ENCODE data around the gene GABARAPL1. TPM values are rescaled to one million over a fixed set of nuclear protein-coding genes. Genes with fewer than 3 reads are reported as not detected.
A peak's percentile ranks its signal among the peaks of the same experiment; 100 is the strongest.
"Not testable (repeated sequence)": the region's sequence is repeated elsewhere in the genome, so short reads cannot be mapped to it uniquely, and the experiment has no call there.

The GABARAPL1 gene
- total RNA-seq, 4 donors from 2014 or later, result 116 to 168 (median 160) TPM

DNA sequence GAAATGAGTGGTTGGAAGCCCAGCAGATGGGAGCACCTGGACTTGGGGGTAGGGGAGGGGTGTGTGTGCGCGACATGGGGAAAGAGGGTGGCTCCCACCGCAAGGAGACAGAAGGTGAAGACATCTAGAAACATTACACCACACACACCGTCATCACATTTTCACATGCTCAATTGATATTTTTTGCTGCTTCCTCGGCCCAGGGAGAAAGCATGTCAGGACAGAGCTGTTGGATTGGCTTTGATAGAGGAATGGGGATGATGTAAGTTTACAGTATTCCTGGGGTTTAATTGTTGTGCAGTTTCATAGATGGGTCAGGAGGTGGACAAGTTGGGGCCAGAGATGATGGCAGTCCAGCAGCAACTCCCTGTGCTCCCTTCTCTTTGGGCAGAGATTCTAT is 9.2 kb downstream of the GABARAPL1 start:
- TF ChIP-seq, protein P1, sequence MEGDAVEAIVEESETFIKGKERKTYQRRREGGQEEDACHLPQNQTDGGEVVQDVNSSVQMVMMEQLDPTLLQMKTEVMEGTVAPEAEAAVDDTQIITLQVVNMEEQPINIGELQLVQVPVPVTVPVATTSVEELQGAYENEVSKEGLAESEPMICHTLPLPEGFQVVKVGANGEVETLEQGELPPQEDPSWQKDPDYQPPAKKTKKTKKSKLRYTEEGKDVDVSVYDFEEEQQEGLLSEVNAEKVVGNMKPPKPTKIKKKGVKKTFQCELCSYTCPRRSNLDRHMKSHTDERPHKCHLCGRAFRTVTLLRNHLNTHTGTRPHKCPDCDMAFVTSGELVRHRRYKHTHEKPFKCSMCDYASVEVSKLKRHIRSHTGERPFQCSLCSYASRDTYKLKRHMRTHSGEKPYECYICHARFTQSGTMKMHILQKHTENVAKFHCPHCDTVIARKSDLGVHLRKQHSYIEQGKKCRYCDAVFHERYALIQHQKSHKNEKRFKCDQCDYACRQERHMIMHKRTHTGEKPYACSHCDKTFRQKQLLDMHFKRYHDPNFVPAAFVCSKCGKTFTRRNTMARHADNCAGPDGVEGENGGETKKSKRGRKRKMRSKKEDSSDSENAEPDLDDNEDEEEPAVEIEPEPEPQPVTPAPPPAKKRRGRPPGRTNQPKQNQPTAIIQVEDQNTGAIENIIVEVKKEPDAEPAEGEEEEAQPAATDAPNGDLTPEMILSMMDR (IDR thresholded peaks at IDR 0.05), result no peak
- TF ChIP-seq POLR2A (IDR thresholded peaks at IDR 0.05) (no peak), EP300 (IDR thresholded peaks at IDR 0.05) (no peak)
- DNase-seq (ENCODE audit: low spot score in 2 of 2), result no peak
- Histone ChIP-seq H3K27ac (no peak overlapping the region), H3K4me3 (no peak overlapping the region), H3K36me3 (peaks cover 11 to 76% (median 30%) of the 10 kb centered on the region in 3 donors), H3K27me3 (no peaks in the 10 kb centered on the region), H3K4me1 (peaks cover 0 to 25% (median 0%) of the 10 kb centered on the region in 4 donors), H3K9me3 (no peaks in the 10 kb centered on the region)
- 95 to 96% methylated on average over 5 of the region's 5 CpGs for WGBS, 2 donors

DNA sequence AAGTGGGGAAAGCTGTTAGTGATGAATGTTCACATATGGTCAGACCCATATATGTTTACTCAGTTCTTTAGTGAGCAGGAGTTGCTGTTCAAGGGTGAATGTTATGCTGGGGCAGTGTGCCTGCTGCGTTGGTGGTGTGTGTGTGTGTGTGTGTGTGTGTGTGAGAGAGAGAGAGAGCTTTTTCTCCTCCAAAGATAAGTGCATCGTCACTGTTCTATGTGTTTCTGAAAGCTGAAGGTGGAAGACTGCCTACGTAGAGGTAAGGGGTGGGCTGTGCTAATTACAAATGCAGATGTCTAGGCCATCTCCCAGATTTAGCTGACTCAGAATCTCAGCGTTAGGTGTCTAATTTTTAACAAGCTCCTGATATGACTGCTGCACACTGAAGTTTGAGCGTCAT is 10.5 kb downstream of the GABARAPL1 start:
- TF ChIP-seq POLR2A (IDR thresholded peaks at IDR 0.05) (no peak), EP300 (IDR thresholded peaks at IDR 0.05) (no peak)
- TF ChIP-seq, protein P1 (IDR thresholded peaks at IDR 0.05), result no peak
- no peaks in the 10 kb centered on the region for H3K27me3 ChIP-seq
- no peaks in the 10 kb centered on the region for H3K9me3 ChIP-seq
- peak overlapping the region in 1 of 4 donors; percentile 11 for H3K27ac ChIP-seq
- 75 to 84% methylated on average over 5 of the region's 5 CpGs for WGBS, 2 donors
- H3K4me1 ChIP-seq, result peaks cover 0 to 20% (median 0%) of the 10 kb centered on the region in 4 donors
- H3K4me3 ChIP-seq, result no peak overlapping the region
- no peak for DNase-seq (ENCODE audit: low spot score in 2 of 2)
- peaks cover 11 to 65% (median 28%) of the 10 kb centered on the region in 3 donors for H3K36me3 ChIP-seq

DNA sequence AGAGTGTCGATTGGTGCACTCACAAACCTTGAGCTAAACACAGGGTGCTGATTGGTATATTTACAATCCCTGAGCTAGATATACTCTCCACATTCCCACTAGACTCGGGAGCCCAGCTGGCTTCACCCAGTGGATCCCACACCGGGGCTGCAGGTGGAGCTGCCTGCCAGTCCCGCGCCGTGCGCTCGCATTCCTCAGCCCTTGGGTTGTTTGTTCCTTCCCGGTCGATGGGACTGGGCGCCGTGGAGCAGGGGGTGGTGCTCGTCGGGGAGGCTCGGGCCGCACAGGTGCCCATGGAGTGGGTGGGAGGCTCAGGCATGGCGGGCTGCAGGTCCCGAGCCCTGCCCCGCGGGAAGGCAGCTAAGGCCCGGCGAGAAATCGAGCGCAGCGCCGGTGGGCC is 12.7 kb downstream of the GABARAPL1 start:
- H3K27ac ChIP-seq; DNase-seq (ENCODE audit: low spot score in 2 of 2); H3K4me3 ChIP-seq; H3K4me1 ChIP-seq; H3K9me3 ChIP-seq; H3K27me3 ChIP-seq: not testable (repeated sequence)
- peak in 1 of 2 donors; percentile 7 for TF ChIP-seq EP300 (IDR thresholded peaks at IDR 0.05)
- peaks cover 5 to 43% (median 16%) of the 10 kb centered on the region in 3 donors for H3K36me3 ChIP-seq
- WGBS, 2 donors, result 94 to 96% methylated on average over 11 to 23 of the region's 26 CpGs

DNA sequence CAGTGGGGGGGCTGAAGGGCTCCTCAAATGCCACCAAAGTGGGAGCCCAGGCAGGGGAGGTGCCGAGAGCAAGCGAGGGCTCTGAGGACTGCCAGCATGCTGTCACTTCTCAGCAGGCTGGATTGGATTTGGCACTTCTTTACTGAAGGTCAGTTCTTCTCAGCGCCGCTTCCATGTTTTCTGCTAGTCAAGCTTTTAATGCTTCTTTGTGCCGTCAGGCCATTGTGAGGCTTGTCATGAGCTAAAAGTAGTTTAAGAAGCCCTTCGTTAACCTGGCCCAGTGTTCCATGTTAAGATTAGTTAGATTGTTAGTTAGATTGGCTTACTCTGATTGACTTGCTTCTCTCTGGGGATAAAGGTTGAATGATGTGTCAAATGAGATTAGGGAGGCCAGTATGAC is 13.4 kb downstream of the GABARAPL1 start:
- 95 to 96% methylated on average over 4 to 6 of the region's 6 CpGs for WGBS, 2 donors
- Histone ChIP-seq H3K27ac (no peak overlapping the region), H3K27me3 (no peaks in the 10 kb centered on the region), H3K4me1 (peaks cover 0 to 3% (median 0%) of the 10 kb centered on the region in 4 donors), H3K4me3 (no peak overlapping the region), H3K9me3 (no peaks in the 10 kb centered on the region), H3K36me3 (peaks cover 3 to 37% (median 11%) of the 10 kb centered on the region in 3 donors)
- DNase-seq (ENCODE audit: low spot score in 2 of 2), result no peak
- TF ChIP-seq POLR2A (IDR thresholded peaks at IDR 0.05), result no peak
- TF ChIP-seq, protein P1 (IDR thresholded peaks at IDR 0.05), result no peak
- TF ChIP-seq EP300 (IDR thresholded peaks at IDR 0.05), result no peak

DNA sequence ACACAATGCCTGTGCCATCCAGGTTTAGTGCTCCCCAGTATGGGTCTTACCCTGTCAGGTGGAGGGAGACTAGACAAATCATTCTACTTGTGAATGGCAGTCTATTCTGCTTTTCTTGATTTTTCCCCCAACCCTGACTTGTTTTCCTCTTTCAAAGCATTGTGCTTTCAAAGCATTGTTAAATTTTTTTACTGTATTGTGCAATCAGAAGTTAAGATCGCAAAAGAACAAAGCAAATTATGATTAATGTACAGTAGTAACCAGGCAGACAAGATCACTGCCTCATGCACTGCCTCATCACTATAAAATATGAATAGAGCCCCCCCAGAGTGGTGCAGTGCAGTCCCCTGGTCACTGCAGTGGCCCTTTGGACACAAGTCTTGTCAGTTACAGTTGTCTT is 14.1 kb downstream of the GABARAPL1 start:
- TF ChIP-seq EP300 (IDR thresholded peaks at IDR 0.05) (no peak), POLR2A (IDR thresholded peaks at IDR 0.05) (no peak)
- TF ChIP-seq, protein P1 (IDR thresholded peaks at IDR 0.05), result no peak
- H3K27me3 ChIP-seq, result no peaks in the 10 kb centered on the region
- no peaks in the 10 kb centered on the region for H3K9me3 ChIP-seq
- 86 to 93% methylated on average over 1 of the region's 1 CpG for WGBS, 2 donors
- no peaks in the 10 kb centered on the region for H3K4me1 ChIP-seq
- no peak overlapping the region for H3K4me3 ChIP-seq
- no peak for DNase-seq (ENCODE audit: low spot score in 2 of 2)
- no peak overlapping the region for H3K27ac ChIP-seq
- H3K36me3 ChIP-seq, result peaks cover under 1 to 30% (median 11%) of the 10 kb centered on the region in 3 donors

DNA sequence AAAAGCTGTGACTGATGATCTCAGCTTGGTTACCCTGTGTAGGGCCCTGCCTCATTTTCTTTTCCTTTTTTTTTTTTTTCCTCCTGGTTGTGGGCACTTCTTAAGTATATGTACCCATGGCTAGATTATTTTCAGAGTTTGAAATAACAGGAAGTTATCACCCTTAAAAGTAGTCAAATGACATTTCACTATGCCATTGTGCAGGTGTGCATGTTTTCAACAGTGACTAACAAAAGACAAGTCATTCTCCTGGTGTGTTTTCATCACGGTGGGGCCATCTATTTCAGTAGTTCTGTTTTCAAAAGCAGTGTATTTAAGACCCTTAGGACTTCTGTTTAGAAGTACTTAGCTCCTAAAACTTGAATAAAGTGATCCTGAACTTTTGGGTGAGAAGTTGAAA is 15.0 kb downstream of the GABARAPL1 start:
- no peak for TF ChIP-seq EP300 (IDR thresholded peaks at IDR 0.05)
- TF ChIP-seq, protein P1 (IDR thresholded peaks at IDR 0.05), result no peak
- TF ChIP-seq POLR2A (IDR thresholded peaks at IDR 0.05), result no peak
- Histone ChIP-seq H3K4me1 (no peaks in the 10 kb centered on the region), H3K27ac (no peak overlapping the region), H3K27me3 (no peaks in the 10 kb centered on the region), H3K36me3 (peaks cover 0 to 21% (median 2%) of the 10 kb centered on the region in 3 donors), H3K9me3 (no peaks in the 10 kb centered on the region), H3K4me3 (no peak overlapping the region)
- DNase-seq (ENCODE audit: low spot score in 2 of 2), result no peak
- 66 to 70% methylated on average over 1 of the region's 1 CpG for WGBS, 2 donors

Measured in tibial nerve (tissue), 4 donors.